HFFc6 (cell line): ENCODE data around the gene YARS2. TPM values are rescaled to one million over a fixed set of nuclear protein-coding genes. Genes with fewer than 3 reads are reported as not detected.

Source experiments
- DNase-seq: peaks from one replicate; pipeline ENCODE4 v3.0.0-alpha.2; 2018
- H3K27ac Mint-ChIP-seq: 2 replicates; pipeline ENCODE4 v1.8.0; 2020; ENCODE audit warnings: mild to moderate bottlenecking, mixed read lengths
- H3K27me3 Mint-ChIP-seq: 2 replicates; pipeline ENCODE4 v1.8.0; 2021; ENCODE audit warnings: mild to moderate bottlenecking, moderate library complexity, mixed read lengths; ENCODE audit not compliant: insufficient read depth
- H3K36me3 Mint-ChIP-seq: 2 replicates; pipeline ENCODE4 v1.8.0; 2021; ENCODE audit warnings: low read depth, mixed read lengths
- H3K4me1 Mint-ChIP-seq: 2 replicates; pipeline ENCODE4 v1.8.0; 2020; ENCODE audit warnings: low read depth, mixed read lengths
- H3K4me3 Mint-ChIP-seq: 2 replicates; pipeline ENCODE4 v1.8.0; 2020; ENCODE audit warnings: mild to moderate bottlenecking, moderate library complexity, mixed read lengths
- H3K9me3 Mint-ChIP-seq: 2 replicates; pipeline ENCODE4 v1.8.0; 2020; ENCODE audit warnings: mild to moderate bottlenecking, mixed read lengths
- total RNA-seq, 6 experiments: library from RNA; stranded (reverse); fragmentation: NEBNext Ultra II Directional; extraction: Animal tissue kit (Norgen Biotek cat#: 25700); gene quantifications; 2 replicates in 1 of 6; 3 replicates in 5 of 6; pipeline ENCODE4 v1.2.3, GENCODE V29; 2021
- TF ChIP-seq, protein P1 (sequence below): fragments of 200-600 bp; sonication (generic); IDR thresholded peaks from 2 replicates; pipeline ENCODE4 v1.5.0; 2021; ENCODE audit warnings: antibody characterized with exemption, mild to moderate bottlenecking

Gene YARS2
- total RNA-seq, 6 experiments from 2014 or later, result 14.6 to 21.7 (median 17.4) TPM

- no peaks in the 10 kb centered on the region for H3K9me3 Mint-ChIP-seq
- H3K4me3 Mint-ChIP-seq, result peak overlapping the region; percentile 93
- peaks cover 11% of the 10 kb centered on the region for H3K36me3 Mint-ChIP-seq
- TF ChIP-seq, protein P1, sequence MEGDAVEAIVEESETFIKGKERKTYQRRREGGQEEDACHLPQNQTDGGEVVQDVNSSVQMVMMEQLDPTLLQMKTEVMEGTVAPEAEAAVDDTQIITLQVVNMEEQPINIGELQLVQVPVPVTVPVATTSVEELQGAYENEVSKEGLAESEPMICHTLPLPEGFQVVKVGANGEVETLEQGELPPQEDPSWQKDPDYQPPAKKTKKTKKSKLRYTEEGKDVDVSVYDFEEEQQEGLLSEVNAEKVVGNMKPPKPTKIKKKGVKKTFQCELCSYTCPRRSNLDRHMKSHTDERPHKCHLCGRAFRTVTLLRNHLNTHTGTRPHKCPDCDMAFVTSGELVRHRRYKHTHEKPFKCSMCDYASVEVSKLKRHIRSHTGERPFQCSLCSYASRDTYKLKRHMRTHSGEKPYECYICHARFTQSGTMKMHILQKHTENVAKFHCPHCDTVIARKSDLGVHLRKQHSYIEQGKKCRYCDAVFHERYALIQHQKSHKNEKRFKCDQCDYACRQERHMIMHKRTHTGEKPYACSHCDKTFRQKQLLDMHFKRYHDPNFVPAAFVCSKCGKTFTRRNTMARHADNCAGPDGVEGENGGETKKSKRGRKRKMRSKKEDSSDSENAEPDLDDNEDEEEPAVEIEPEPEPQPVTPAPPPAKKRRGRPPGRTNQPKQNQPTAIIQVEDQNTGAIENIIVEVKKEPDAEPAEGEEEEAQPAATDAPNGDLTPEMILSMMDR, result no peak
- H3K4me1 Mint-ChIP-seq, result peaks cover 26% of the 10 kb centered on the region
- H3K27me3 Mint-ChIP-seq, result peaks cover 3% of the 10 kb centered on the region
- no peak for DNase-seq
- H3K27ac Mint-ChIP-seq, result peak overlapping the region; percentile 95
Observed at GRCh38 chr12:32753605-32754004, 2.1 kb downstream of the YARS2 start.

DNA sequence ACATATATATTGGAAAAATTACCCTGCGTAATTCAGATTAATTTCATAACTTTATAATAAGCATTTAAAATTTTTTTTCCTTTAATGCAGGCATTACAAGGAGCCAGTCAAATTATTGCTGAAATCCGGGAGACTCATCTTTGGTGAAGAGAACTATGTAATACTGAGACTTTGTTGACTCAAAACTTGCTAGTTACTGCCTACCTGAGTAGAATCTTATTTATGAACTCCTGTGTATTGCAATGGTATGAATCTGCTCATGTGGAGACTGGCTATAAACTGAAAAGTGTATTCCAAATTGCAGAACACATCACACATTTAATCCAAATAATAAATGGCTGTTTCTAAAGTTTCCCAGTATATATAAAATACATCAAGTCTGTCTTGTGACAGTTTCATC is 12.4 kb downstream of the YARS2 start:
- no peak for DNase-seq
- TF ChIP-seq, protein P1, result no peak
- no peaks in the 10 kb centered on the region for H3K4me1 Mint-ChIP-seq
- H3K36me3 Mint-ChIP-seq, result peaks cover 30% of the 10 kb centered on the region; the same call in 1 of the 2 replicates
- no peaks in the 10 kb centered on the region for H3K27me3 Mint-ChIP-seq
- H3K9me3 Mint-ChIP-seq, result no peaks in the 10 kb centered on the region
- no peak overlapping the region for H3K4me3 Mint-ChIP-seq
- H3K27ac Mint-ChIP-seq, result no peak overlapping the region

DNA sequence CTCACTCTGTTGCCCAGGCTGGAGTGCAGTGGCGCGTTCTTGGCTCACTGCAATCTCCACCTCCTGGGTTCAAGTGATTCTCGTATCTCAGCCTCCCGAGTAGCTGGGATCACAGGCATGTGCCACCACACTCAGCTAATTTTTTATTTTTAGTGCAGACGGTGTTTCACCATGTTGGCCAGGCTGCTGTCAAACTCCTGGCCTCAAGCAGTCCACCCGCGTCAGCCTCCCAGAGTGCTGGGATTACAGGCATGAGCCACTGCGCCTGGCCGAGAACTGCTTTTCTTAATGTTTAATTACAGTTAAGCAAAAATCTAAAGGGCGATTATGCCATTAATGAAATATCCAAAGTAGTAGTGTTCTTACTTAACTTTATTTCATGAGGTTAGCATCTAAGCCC is 13.6 kb downstream of the YARS2 start:
- H3K36me3 Mint-ChIP-seq, result peaks cover 21% of the 10 kb centered on the region; the same call in 1 of the 2 replicates
- H3K4me1 Mint-ChIP-seq, result no peaks in the 10 kb centered on the region
- no peak overlapping the region for H3K4me3 Mint-ChIP-seq
- no peaks in the 10 kb centered on the region for H3K27me3 Mint-ChIP-seq
- no peak for DNase-seq
- no peaks in the 10 kb centered on the region for H3K9me3 Mint-ChIP-seq
- H3K27ac Mint-ChIP-seq, result no peak overlapping the region
- TF ChIP-seq, protein P1, result no peak

- Mint-ChIP-seq H3K4me1 (no peaks in the 10 kb centered on the region), H3K27ac (no peak overlapping the region), H3K27me3 (no peaks in the 10 kb centered on the region), H3K4me3 (no peak overlapping the region), H3K9me3 (no peaks in the 10 kb centered on the region), H3K36me3 (peaks cover 16% of the 10 kb centered on the region; the same call in 1 of the 2 replicates)
- no peak for DNase-seq
- TF ChIP-seq, protein P1, result no peak
Observed at GRCh38 chr12:32739279-32739678, 16.4 kb downstream of the YARS2 start.

GRCh38 chr12:32737715-32738114 is 18.0 kb downstream of the YARS2 start:
- peaks cover 16% of the 10 kb centered on the region; the same call in 1 of the 2 replicates for H3K36me3 Mint-ChIP-seq

More at GRCh38 chr12:32737715-32738114, 18.0 kb downstream of the YARS2 start:
- no peaks in the 10 kb centered on the region for H3K9me3 Mint-ChIP-seq
- no peaks in the 10 kb centered on the region for H3K4me1 Mint-ChIP-seq
- no peak overlapping the region for H3K27ac Mint-ChIP-seq
- no peak overlapping the region for H3K4me3 Mint-ChIP-seq
- no peak for DNase-seq
- TF ChIP-seq, protein P1, result no peak
- H3K27me3 Mint-ChIP-seq, result no peaks in the 10 kb centered on the region
